MG63 (cell line): ENCODE results near the gene PALLD. TPM values are rescaled to one million over a fixed set of nuclear protein-coding genes. Genes with fewer than 3 reads are reported as not detected.

Source experiments
- DNase-seq: peaks from one replicate; pipeline ENCODE4 v3.0.0-alpha.2; 2020
- H3K27me3 ChIP-seq: fragments of 250-450 bp; sonication (Bioruptor Pico); 2 replicates; pipeline ENCODE4 v1.5.1; 2020; ENCODE audit warnings: mild to moderate bottlenecking, moderate library complexity
- H3K36me3 ChIP-seq: fragments of 250-450 bp; sonication (Bioruptor Pico); 2 replicates; pipeline ENCODE4 v1.5.1; 2020; ENCODE audit warnings: mild to moderate bottlenecking, moderate library complexity
- H3K4me3 ChIP-seq: fragments of 250-450 bp; sonication (Bioruptor Pico); 2 replicates; pipeline ENCODE4 v1.5.1; 2020; ENCODE audit warnings: mild to moderate bottlenecking, moderate library complexity
- H3K9me3 ChIP-seq: fragments of 250-450 bp; sonication (Bioruptor Pico); 2 replicates; pipeline ENCODE4 v1.5.1; 2020; ENCODE audit warnings: mild to moderate bottlenecking, moderate library complexity
- total RNA-seq: library from RNA; depleted of rRNA; stranded (reverse); fragments of >200 nt; shearing (Covaris generic); gene quantifications from 2 replicates; pipeline ENCODE4 v1.2.3, GENCODE V29; 2014; ENCODE audit warnings: low replicate concordance

Gene PALLD
- total RNA-seq, 1 experiment from 2014 or later, result 40.2 TPM

- Histone ChIP-seq H3K36me3 (no peaks in the 10 kb centered on the region), H3K4me3 (no peak overlapping the region), H3K9me3 (no peaks in the 10 kb centered on the region), H3K27me3 (no peaks in the 10 kb centered on the region)
- DNase-seq, result peak; percentile 19
Observed at GRCh38 chr4:168811207-168811606, 314.4 kb downstream of the PALLD start.

GRCh38 chr4:168811786-168812651, 315.2 kb downstream of the PALLD start:
- H3K36me3 ChIP-seq, result no peaks in the 10 kb centered on the region
- DNase-seq, result peak; percentile 43
- H3K4me3 ChIP-seq, result no peak overlapping the region
- no peaks in the 10 kb centered on the region for H3K9me3 ChIP-seq
- H3K27me3 ChIP-seq, result no peaks in the 10 kb centered on the region

- DNase-seq, result no peak
- H3K9me3 ChIP-seq, result no peaks in the 10 kb centered on the region
- H3K36me3 ChIP-seq, result no peaks in the 10 kb centered on the region
- no peaks in the 10 kb centered on the region for H3K27me3 ChIP-seq
- H3K4me3 ChIP-seq, result no peak overlapping the region
Observed at GRCh38 chr4:168812806-168813205, 316.0 kb downstream of the PALLD start.

DNA sequence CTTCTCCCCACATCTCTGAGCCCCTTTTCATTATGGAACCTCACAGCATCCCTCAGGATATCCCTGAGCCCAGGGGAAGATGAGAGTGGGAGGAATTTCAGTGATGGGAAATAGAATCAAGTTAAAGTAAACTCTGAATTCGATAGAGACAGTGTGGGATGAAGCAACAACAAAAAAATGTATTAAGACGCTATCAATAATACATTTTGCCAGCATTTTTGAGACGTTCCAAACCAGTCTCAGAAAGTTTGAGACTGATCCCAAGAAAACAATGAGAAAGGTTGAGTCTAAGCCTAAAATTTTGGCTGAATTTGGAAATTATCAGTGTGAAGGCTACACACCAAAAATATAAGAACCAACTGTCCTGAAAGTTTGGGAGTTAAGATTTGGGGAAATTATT, 317.0 kb downstream of the PALLD start:
- Histone ChIP-seq H3K27me3 (no peaks in the 10 kb centered on the region), H3K4me3 (no peak overlapping the region), H3K36me3 (no peaks in the 10 kb centered on the region), H3K9me3 (no peaks in the 10 kb centered on the region)
- DNase-seq, result no peak

DNA sequence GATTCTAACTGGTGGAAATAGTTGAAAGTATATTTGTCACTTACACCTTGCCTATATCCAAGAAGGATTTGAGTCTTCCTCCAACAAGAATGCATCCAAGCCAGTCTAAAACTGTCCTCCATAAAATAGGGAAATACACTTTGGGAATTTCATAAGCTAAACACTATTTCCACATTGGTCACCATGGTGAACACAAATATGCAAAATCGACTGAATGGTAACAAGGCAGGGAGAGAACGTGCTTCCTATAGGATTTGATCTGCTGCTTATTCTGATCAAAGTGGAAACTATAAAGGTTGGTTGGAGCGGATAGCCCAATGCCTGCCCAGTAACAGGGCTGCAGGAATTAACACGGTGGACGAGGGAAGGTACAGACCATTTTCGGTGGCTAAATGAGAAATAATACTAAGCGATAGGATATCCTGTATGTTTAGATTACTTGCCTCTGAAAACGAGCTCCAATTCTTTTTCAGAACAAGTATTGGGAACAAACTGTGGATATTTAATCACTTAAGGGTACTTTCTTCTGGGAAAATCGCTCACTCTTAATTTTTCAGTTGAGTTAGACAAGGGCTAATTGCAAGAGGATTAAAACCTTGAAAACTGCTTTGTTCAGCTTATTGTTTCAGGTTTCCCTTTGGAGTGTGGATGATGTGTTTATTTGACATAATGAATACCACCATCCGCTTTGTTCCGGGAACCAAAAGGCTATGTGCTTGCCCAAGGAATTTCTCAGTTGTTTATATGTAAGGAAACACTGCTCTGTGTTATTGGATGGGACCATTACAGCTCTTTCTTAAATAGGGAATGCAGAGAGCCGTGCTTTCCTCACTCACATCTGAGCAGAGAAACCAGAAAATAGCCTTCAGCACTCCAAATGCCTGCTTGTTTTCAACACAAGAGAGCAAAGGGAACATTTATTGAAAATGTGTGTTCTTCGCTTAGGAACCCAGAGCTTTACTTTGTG, 318.8 kb downstream of the PALLD start:
- Histone ChIP-seq H3K9me3 (no peaks in the 10 kb centered on the region), H3K27me3 (no peaks in the 10 kb centered on the region), H3K4me3 (no peak overlapping the region), H3K36me3 (no peaks in the 10 kb centered on the region)
- DNase-seq, result no peak

- peak overlapping the region; percentile 4; the same call in 1 of the 2 replicates for H3K4me3 ChIP-seq
- no peaks in the 10 kb centered on the region for H3K9me3 ChIP-seq
- no peak for DNase-seq
- H3K36me3 ChIP-seq, result no peaks in the 10 kb centered on the region
- no peaks in the 10 kb centered on the region for H3K27me3 ChIP-seq
Observed at GRCh38 chr4:168817370-168817769, 320.5 kb downstream of the PALLD start.

GRCh38 chr4:168822481-168822880, 325.6 kb downstream of the PALLD start:
- Histone ChIP-seq H3K27me3 (no peaks in the 10 kb centered on the region), H3K4me3 (no peak overlapping the region), H3K36me3 (no peaks in the 10 kb centered on the region), H3K9me3 (no peaks in the 10 kb centered on the region)
- no peak for DNase-seq

DNA sequence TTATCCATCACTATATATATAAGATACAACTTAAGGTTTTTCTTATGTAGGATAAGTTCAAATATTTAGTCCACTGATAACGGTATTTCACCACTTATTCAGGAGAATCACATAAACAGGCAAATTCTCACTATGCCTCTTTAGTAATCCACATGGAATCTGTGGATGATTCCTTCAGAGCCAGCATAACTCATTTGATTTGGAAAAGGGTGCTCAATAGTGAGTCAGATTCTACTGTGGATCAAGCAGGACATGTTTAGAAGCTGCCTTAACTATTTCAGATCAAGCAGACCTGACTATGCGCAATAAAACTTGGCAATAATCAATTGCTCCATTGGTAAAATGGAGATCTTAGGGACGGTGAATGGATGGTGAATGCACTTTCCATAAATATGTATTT, 329.1 kb downstream of the PALLD start:
- no peaks in the 10 kb centered on the region for H3K27me3 ChIP-seq

GRCh38 chr4:168826620-168827019, 329.8 kb downstream of the PALLD start:
- no peaks in the 10 kb centered on the region for H3K36me3 ChIP-seq
- H3K27me3 ChIP-seq, result no peaks in the 10 kb centered on the region
- H3K4me3 ChIP-seq, result no peak overlapping the region
- H3K9me3 ChIP-seq, result no peaks in the 10 kb centered on the region
- DNase-seq, result no peak

More for the DNA sequence above, 329.1 kb downstream of the PALLD start:
- no peak overlapping the region for H3K4me3 ChIP-seq
- no peaks in the 10 kb centered on the region for H3K9me3 ChIP-seq
- H3K36me3 ChIP-seq, result no peaks in the 10 kb centered on the region
- no peak for DNase-seq

GRCh38 chr4:168830777-168831512, 334.1 kb downstream of the PALLD start:
- Histone ChIP-seq H3K9me3 (no peaks in the 10 kb centered on the region), H3K36me3 (peaks cover 17% of the 10 kb centered on the region), H3K4me3 (peak overlapping the region; percentile 74), H3K27me3 (no peaks in the 10 kb centered on the region)
- no peak for DNase-seq

GRCh38 chr4:168831585-168831918, 334.7 kb downstream of the PALLD start:
- Histone ChIP-seq H3K27me3 (no peaks in the 10 kb centered on the region), H3K4me3 (peak overlapping the region; percentile 74), H3K36me3 (peaks cover 23% of the 10 kb centered on the region), H3K9me3 (no peaks in the 10 kb centered on the region)
- no peak for DNase-seq

DNA sequence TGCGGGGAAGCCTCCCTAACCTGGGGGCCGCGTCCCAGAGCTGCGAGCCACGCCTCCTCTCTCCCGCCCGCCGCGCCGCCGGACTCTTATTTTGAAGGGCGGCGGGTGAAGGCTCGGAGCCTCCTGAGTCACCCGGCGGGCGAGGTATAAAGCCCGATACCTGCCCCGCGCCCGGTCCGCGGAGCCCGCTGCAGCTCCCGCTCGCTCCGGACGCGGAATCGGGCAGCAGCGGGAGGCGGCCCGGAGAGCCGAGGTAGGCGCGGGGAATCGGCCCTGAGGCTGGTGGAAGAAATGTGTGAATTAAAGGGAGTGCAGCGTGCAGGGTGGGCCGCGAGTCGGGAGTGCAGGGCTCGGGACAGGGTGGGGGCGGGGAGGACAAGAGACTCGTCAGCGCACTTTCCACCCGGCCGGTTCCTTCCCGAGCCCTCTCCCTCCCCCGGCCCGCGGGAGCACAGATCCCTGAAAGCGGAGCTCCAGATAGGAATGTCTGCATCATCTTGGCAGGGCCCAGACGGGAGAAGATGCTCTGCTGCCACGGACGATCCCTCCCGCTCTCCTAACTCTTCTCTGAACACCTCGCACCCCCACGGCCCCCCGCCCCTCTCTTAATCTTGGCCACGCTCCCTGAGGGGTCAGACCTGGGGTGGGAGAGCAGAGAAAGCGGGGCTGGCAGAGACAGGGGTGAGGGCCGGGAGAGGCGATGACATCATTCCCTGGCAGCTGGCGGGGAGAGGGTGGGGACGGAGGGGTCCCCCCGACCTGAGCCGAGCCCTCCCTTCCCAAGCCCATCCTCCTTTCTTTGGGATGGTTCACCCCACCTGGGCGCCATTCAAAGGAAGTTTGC, 335.3 kb downstream of the PALLD start:
- Histone ChIP-seq H3K4me3 (peak overlapping the region; percentile 74), H3K9me3 (no peaks in the 10 kb centered on the region), H3K36me3 (peaks cover 29% of the 10 kb centered on the region), H3K27me3 (no peaks in the 10 kb centered on the region)
- DNase-seq, result peak; percentile 84

DNA sequence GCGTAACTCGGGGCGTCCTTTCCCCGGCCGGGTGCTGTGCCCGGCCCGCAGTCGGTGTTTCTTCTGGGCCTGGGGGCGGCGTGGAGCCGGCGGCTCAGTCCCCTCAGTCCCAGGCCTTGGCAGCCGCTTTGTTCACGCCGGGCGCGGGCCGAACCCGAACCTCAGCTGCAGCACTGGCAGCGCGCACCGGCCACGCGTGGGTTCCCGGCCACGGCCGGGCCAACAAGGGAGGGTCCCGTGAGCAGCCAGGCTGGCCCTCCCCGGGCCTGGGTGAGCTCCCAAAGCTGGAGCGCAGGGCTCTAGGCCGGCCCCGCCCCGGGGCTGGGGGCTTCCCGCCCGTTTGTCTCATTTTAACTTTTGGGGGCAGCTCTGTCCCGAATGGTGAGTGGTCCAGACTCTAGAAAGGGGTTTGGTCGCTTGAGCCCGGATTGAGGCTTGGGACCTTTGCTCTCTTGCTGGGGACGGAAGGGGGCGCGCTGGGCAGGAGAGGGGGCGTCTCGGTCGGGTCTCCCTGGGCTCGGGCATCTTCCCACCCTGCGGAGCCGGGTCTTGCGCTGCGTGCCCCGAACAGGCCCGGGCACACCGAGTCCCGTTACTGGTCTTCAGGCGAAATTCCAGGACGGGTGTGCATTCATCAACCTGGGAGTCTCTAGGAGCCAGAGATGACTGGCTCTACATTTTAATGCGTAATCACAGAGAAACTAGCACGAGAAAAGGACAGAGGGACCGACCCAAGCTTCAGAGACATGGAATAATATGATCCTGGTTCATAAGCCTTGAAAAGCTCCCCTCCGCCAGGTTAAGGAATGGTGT, 336.1 kb downstream of the PALLD start:
- Histone ChIP-seq H3K9me3 (no peaks in the 10 kb centered on the region), H3K36me3 (peaks cover 37% of the 10 kb centered on the region), H3K4me3 (peak overlapping the region; percentile 74), H3K27me3 (no peaks in the 10 kb centered on the region)
- DNase-seq, result peak; percentile 44

DNA sequence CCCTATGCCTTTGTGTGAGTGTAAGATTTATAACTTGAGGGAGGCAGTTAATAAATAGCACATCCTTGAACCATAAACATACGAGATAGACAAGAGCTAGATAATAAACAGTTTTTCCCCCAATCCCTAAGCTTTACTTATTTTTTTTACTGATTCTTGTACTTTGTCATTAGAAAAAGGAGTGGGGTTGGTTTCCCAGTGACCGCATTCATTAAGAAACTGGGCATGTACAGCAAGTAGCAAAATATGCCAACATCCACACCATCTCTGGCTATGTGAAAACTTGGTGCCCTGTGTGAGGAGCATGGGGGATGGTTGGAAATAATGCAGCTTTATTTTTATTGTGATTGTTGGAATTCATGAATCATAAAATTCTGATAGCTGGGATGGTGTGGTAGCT, 337.0 kb downstream of the PALLD start:
- no peak for DNase-seq
- H3K36me3 ChIP-seq, result peaks cover 39% of the 10 kb centered on the region
- peak overlapping the region; percentile 74 for H3K4me3 ChIP-seq
- no peaks in the 10 kb centered on the region for H3K27me3 ChIP-seq
- no peaks in the 10 kb centered on the region for H3K9me3 ChIP-seq

GRCh38 chr4:168835880-168836454, 339.1 kb downstream of the PALLD start:
- H3K4me3 ChIP-seq, result no peak overlapping the region
- DNase-seq, result no peak
- H3K9me3 ChIP-seq, result no peaks in the 10 kb centered on the region
- peaks cover 55% of the 10 kb centered on the region for H3K36me3 ChIP-seq
- H3K27me3 ChIP-seq, result no peaks in the 10 kb centered on the region
